GM12873 (cell line): Measurements from ENCODE around the gene RAB3D.

Source experiments
- TF ChIP-seq, protein P1 (sequence below): IDR thresholded peaks from 2 replicates; pipeline ENCODE4 v1.5.1; 2012; ENCODE audit warnings: low read depth, mild to moderate bottlenecking, moderate library complexity, low read length, control low read depth; ENCODE audit not compliant: insufficient read depth; ENCODE audit errors: missing control alignments

The RAB3D gene

DNA sequence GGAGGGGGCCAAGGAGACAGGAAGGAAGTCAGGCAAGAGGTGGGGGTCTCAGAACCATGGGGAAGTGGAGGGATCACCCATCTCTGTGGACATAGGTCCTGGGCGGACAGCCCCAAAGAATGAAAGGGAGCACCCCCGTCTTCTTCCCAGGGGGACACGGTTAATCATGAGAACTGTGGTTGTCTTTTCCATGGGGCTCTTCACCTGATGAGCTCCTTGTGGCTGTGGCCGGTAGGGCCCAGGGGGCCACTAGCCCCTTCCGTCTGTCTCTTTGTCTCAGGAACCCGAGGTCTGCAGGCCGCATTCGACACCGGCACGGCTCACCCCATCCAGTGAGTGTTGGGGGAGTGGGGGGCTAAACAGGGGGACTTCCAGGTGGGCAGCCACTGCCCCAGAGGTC, 24.4 kb upstream of the RAB3D start:
- TF ChIP-seq, protein P1, sequence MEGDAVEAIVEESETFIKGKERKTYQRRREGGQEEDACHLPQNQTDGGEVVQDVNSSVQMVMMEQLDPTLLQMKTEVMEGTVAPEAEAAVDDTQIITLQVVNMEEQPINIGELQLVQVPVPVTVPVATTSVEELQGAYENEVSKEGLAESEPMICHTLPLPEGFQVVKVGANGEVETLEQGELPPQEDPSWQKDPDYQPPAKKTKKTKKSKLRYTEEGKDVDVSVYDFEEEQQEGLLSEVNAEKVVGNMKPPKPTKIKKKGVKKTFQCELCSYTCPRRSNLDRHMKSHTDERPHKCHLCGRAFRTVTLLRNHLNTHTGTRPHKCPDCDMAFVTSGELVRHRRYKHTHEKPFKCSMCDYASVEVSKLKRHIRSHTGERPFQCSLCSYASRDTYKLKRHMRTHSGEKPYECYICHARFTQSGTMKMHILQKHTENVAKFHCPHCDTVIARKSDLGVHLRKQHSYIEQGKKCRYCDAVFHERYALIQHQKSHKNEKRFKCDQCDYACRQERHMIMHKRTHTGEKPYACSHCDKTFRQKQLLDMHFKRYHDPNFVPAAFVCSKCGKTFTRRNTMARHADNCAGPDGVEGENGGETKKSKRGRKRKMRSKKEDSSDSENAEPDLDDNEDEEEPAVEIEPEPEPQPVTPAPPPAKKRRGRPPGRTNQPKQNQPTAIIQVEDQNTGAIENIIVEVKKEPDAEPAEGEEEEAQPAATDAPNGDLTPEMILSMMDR, result no peak

DNA sequence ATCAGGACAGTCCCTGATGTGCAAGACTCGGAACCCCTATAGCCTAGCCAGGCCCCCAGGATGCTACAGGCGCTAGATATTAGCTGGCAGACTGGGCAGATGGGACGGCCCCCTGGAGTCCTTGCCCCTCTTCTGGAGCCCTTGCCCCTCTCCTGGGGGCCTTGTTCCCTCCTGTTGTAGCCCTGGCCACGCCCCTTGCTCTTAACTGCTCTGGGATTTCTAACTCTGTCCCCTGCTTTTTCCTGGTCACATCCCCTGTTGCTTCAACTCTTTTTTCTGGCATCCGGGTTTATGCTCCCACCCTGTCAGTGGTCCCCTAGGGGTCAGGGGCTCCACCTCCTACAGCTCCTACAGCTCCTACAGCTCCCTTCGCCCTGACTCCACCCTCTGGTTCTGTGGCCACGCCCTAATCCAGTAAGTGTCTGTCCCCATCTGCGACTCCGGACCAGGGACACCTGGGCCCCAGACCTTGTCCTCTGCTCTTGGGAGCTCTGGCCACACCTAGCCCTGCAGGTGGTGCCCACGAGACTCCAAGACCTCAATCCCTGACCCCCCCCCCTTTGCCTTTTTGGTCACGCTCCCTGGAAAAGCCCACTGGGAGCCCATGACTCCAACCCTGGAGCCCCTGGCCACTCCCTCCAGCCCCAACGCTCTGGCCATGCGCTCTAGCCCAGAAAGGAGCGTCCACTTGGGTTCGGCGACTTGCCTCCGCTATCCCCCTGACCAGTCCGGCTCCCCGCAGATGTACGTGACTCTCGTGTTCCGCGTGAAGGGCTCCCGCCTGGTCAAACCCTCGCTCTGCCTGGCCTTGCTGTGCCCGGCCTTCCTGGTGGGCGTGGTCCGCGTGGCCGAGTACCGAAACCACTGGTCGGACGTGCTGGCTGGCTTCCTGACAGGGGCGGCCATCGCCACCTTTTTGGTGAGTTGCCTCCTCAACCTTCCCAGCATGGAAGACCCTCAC, 22.6 kb upstream of the RAB3D start:
- TF ChIP-seq, protein P1, result no peak

DNA sequence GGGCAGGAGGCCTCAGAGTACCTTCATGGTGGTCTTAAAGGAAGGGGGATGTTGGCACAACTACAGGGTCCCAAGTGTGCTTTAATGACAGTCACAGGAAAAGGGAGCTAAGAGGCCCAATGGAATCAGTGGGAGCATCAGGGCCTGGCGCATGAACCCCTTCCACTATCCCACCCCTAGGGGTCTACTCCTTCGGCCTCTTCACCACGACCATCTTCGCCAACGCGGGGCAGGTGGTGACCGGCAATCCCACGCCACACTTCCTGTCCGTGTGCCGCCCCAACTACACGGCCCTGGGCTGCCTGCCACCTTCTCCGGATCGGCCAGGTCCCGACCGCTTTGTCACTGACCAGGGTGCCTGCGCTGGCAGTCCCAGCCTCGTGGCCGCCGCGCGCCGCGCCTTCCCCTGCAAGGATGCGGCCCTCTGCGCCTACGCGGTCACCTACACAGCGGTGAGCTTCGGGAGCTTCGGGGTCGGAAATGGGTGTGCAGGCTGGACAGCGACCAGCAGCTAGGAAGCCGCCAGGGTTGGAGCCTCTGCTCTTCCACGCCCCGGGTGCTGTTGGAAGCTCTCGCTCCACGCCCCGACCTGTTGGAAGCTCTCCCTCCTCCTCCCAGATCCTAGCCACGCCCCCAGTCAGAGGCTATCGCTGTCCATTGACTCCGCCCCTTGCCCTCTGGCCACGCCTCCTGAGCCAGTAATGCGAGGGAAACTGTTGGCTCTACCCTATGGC, 21.7 kb upstream of the RAB3D start:
- TF ChIP-seq, protein P1, result no peak

DNA sequence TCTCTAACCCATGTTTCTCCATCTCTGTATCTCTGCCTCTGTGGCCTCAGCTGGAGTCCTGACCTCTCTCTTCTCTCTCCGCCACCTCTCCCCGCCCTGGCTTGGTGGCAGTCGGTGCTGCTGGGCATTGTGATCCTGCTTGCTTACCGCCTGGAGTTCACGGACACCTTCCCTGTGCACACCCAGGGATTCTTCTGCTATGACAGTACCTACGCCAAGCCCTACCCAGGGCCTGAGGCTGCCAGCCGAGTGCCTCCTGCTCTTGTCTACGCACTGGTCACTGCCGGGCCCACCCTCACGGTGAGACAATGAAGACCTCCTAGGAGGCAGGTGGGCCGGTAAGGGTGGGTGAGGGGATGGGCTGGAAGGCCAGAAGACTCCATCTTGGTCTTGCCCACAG, 20.0 kb upstream of the RAB3D start:
- TF ChIP-seq, protein P1, result no peak

DNA sequence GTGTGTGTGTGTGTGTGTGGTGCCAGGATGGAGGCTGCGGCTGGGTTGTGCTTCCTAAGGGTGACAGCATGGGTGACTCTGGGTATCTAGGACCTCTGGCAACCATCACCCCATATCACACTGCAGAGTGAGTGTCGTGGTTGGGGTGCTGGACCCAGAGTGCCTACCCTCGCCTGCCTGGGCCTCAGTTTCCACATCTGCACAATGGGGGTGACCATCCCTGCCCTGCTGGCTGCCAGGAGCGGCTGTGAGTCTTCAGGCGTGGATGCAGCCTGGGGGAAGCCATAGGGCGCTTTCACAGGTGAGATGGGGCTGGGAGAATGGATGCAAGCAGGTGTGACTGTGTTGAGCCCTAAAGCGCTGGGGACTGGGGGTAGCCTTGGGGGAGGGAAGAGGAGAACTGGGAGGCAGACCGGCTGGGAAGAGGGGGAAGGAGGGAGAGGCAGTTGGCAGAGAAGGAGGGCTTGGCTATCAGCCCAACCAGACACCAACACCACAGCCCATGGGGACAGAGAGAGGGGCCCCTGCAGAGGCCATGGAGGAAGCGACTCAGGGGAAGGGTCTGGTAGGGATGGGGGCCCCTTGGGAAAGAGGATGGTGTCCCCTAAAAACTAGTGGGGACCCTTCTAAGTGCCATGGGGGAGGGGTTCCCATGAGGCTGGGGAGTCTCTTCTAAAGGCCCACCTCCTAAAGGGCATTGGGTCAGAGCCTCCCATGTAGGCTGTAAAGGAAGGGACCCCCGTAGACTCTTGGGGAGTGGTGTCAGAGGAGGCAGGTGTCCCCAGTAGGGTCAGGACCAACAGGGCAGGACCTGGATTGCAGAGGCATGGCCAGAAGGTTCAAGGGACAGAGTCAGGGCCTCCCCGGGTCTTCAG, 17.5 kb upstream of the RAB3D start:
- TF ChIP-seq, protein P1, result no peak

DNA sequence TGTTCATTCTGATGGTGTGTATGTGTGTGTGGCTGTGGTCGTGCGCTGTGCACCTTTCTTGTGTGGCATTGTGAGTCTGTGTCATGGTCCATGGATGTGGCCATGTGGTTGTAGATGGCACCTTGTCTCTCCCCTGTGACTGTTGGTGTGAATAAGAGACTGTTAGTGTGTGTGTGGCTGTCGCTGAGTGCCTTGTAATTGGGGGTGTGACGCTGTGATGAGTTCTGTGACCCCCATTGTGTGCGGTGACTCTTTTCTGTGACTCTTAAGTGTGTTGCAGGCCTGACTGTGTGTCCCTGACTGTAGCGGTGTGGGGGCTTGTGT, 16.6 kb upstream of the RAB3D start:
- TF ChIP-seq, protein P1, result no peak
